ENCODE data around the gene ECT2. TPM values are rescaled to one million over a fixed set of nuclear protein-coding genes. Genes with fewer than 3 reads are reported as not detected.

ECT2 gene
- total and polyA plus RNA-seq, 7 donors = 1.9 to 6.9 (median 2.2) TPM

DNA sequence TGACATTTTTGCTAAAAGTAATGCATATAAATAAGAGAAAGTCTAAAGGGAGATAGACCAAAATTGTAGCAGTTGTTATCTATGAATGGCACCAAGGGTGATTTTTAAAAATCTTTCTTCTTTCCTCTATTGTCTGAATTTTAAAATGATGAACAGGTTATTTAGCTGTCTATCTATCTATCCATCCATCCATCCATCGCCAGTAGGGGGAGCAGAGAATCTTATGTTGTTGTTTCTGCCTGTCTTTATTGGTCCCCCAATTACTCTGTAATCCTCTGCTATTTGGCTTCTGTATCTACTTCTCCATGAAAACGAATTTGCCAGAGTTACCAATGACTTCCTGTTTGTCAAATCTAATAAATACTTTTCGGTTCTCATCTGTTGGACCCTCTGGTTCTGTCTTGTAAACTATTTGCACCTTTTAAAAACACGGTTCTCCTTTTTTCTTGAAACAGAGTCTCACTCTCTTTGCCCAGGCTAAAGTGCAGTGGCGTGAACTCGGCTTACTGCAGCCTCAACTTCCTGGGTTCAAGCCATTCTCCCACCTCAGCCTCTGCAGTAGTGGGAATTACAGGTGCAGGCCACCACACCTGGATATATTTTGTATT is 86.0 kb downstream of the ECT2 start:
- H3K27ac ChIP-seq = no peak overlapping the region
- ATAC-seq (no peak), DNase-seq (no peak)
- 41 to 45% (median 44%) methylated on average over 6 of the region's 6 CpGs for WGBS, 3 donors
- no peak overlapping the region for H3K4me3 ChIP-seq
- H3K36me3 ChIP-seq (ENCODE audit: insufficient read depth in 1 of 2, low read depth in 1 of 2) = no peaks in the 10 kb centered on the region
- TF ChIP-seq, protein P1, sequence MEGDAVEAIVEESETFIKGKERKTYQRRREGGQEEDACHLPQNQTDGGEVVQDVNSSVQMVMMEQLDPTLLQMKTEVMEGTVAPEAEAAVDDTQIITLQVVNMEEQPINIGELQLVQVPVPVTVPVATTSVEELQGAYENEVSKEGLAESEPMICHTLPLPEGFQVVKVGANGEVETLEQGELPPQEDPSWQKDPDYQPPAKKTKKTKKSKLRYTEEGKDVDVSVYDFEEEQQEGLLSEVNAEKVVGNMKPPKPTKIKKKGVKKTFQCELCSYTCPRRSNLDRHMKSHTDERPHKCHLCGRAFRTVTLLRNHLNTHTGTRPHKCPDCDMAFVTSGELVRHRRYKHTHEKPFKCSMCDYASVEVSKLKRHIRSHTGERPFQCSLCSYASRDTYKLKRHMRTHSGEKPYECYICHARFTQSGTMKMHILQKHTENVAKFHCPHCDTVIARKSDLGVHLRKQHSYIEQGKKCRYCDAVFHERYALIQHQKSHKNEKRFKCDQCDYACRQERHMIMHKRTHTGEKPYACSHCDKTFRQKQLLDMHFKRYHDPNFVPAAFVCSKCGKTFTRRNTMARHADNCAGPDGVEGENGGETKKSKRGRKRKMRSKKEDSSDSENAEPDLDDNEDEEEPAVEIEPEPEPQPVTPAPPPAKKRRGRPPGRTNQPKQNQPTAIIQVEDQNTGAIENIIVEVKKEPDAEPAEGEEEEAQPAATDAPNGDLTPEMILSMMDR (IDR thresholded peaks at IDR 0.05) = peak; percentile 44
- intact Hi-C loops (cut with DNase I) = no loop called here
- H3K4me1 ChIP-seq = no peaks in the 10 kb centered on the region
- no peaks in the 10 kb centered on the region for H3K9me3 ChIP-seq
- peaks cover 0 to 4% (median 0%) of the 10 kb centered on the region in 3 donors for H3K27me3 ChIP-seq (ENCODE audit: insufficient read depth in 3 of 3, low read length in 2 of 3)

DNA sequence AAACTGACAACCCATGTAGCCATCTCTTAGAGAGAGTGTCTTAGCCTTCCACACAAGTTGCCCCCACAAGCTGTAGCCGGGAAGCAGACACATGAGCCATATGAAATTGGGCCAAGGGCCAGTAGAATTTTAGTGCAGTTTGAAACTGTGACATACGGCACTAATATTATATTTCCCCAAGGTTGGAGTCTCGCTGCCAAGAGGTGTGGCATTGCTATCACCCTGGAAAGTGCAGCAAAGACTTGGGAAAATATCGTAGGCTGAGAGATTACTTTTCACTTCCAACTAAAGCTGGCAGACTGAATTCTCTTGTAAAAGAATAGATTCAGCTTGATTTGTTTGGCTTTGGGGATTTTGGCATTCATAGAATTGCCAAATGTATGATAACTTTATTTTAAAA is 89.2 kb downstream of the ECT2 start:
- no peak overlapping the region for H3K4me3 ChIP-seq
- H3K27ac ChIP-seq = no peak overlapping the region
- H3K9me3 ChIP-seq = no peaks in the 10 kb centered on the region
- TF ChIP-seq, protein P1 (IDR thresholded peaks at IDR 0.05) = no peak
- intact Hi-C loops (cut with DNase I) = no loop called here
- 15 to 20% (median 16%) methylated on average over 4 of the region's 4 CpGs for WGBS, 3 donors
- DNase-seq (no peak), ATAC-seq (no peak)
- peaks cover 0 to 4% (median 0%) of the 10 kb centered on the region in 3 donors for H3K27me3 ChIP-seq (ENCODE audit: insufficient read depth in 3 of 3, low read length in 2 of 3)
- H3K4me1 ChIP-seq = no peaks in the 10 kb centered on the region
- H3K36me3 ChIP-seq (ENCODE audit: insufficient read depth in 1 of 2, low read depth in 1 of 2) = no peaks in the 10 kb centered on the region

DNA sequence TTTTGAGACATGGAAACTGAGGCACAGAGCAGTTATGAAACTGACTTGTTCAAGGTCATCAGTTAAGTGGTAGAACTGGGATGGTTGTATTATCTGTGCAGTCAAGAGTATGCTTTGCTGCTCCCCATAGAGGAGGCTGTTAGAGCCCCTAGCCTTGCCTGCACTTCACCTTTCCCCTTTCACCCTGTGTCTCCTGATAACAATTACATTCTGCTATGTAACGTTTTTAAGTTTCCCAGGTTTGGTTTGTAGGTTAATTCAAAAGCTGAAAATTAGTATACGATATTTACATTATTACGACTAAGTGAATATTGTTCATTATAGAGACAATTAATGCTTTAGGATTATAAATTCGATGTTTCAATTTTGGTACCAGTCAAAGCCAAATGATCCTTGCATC is 89.9 kb downstream of the ECT2 start:
- Histone ChIP-seq H3K4me3 (no peak overlapping the region), H3K9me3 (no peaks in the 10 kb centered on the region), H3K36me3 (ENCODE audit: insufficient read depth in 1 of 2, low read depth in 1 of 2) (no peaks in the 10 kb centered on the region), H3K4me1 (no peaks in the 10 kb centered on the region), H3K27ac (no peak overlapping the region), H3K27me3 (ENCODE audit: insufficient read depth in 3 of 3, low read length in 2 of 3) (peaks cover 0 to 4% (median 0%) of the 10 kb centered on the region in 3 donors)
- WGBS, 3 donors = 76 to 81% (median 80%) methylated on average over 4 of the region's 4 CpGs
- TF ChIP-seq, protein P1 (IDR thresholded peaks at IDR 0.05) = no peak
- intact Hi-C loops (cut with DNase I) = no loop called here
- ATAC-seq (no peak), DNase-seq (no peak)

DNA sequence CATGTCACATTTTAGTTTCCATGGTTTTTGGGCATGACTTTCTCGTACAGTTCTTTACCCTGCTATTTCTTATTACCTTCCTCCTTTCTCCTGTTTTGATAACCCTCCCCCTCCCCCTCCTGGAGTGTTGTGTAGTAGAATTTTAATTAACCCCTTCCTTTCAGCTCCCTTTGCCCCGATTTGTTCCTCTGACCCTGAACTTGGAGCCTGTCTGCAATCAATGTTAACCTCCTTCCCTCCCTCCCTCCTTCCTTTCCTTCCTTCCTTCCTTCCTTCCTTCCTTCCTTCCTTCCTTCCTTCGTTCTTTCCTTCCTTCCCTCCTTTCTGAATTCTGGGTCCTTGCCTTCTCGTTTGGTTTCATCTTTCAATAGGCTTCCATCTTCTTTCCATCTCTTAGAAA is 90.4 kb downstream of the ECT2 start:
- no peaks in the 10 kb centered on the region for H3K9me3 ChIP-seq
- TF ChIP-seq, protein P1 (IDR thresholded peaks at IDR 0.05) = no peak
- H3K4me3 ChIP-seq = no peak overlapping the region
- no peak for DNase-seq
- intact Hi-C loops (cut with DNase I) = no loop called here
- H3K4me1 ChIP-seq = no peaks in the 10 kb centered on the region
- H3K27ac ChIP-seq = no peak overlapping the region
- no peaks in the 10 kb centered on the region for H3K36me3 ChIP-seq (ENCODE audit: insufficient read depth in 1 of 2, low read depth in 1 of 2)
- H3K27me3 ChIP-seq (ENCODE audit: insufficient read depth in 3 of 3, low read length in 2 of 3) = peaks cover 0 to 4% (median 0%) of the 10 kb centered on the region in 3 donors
- no peak for ATAC-seq
- 50 to 55% (median 51%) methylated on average over 4 of the region's 4 CpGs for WGBS, 3 donors

DNA sequence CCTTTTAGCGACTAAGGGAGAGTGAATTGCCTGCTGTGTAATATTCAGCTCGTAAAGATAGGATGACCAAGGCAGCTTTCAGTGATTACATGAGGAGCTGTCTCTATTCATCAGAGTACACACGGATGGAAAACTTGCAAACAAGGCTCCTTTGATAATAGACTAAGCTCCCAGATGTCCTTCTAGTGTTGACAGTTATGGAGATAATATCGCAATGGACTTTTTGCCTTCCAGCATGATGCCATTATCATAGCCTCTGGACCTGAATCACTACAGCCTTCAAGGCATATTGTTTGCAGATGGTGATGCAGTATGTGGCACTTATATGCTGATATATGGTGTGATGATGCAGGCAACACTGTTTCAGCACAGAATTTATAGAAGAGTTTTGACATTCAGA is 93.9 kb downstream of the ECT2 start:
- intact Hi-C loops (cut with DNase I) = no loop called here
- TF ChIP-seq, protein P1 (IDR thresholded peaks at IDR 0.05) = no peak
- DNase-seq (no peak), ATAC-seq (no peak)
- WGBS, 3 donors = 70 to 83% (median 78%) methylated on average over 4 of the region's 4 CpGs
- H3K36me3 ChIP-seq (ENCODE audit: insufficient read depth in 1 of 2, low read depth in 1 of 2) = no peaks in the 10 kb centered on the region
- no peaks in the 10 kb centered on the region for H3K27me3 ChIP-seq (ENCODE audit: insufficient read depth in 3 of 3, low read length in 2 of 3)
- H3K27ac ChIP-seq = no peak overlapping the region
- H3K4me1 ChIP-seq = no peaks in the 10 kb centered on the region
- no peaks in the 10 kb centered on the region for H3K9me3 ChIP-seq
- no peak overlapping the region for H3K4me3 ChIP-seq
